HUES48 (cell line): Measurements from ENCODE around the gene PPP1R1A.

ENCODE experiments used
- H3K27ac ChIP-seq: one replicate; pipeline ENCODE4 v1.7.0; 2013; ENCODE audit warnings: low read depth, low read length, inconsistent platforms
- H3K27me3 ChIP-seq: 2 replicates; pipeline ENCODE4 v1.6.1; 2013; ENCODE audit warnings: mild to moderate bottlenecking, low read length; ENCODE audit not compliant: control insufficient read depth, insufficient read depth
- H3K36me3 ChIP-seq: 2 replicates; pipeline ENCODE4 v1.6.1; 2013; ENCODE audit warnings: low read length; ENCODE audit not compliant: control insufficient read depth, insufficient read depth
- H3K4me1 ChIP-seq: 2 replicates; pipeline ENCODE4 v1.6.1; 2013; ENCODE audit warnings: mild to moderate bottlenecking, low read length; ENCODE audit not compliant: control insufficient read depth, insufficient read depth
- H3K4me3 ChIP-seq: 2 replicates; pipeline ENCODE4 v1.5.1; 2013; ENCODE audit warnings: mild to moderate bottlenecking, low read depth, low read length
- H3K9ac ChIP-seq: 2 replicates; pipeline ENCODE4 v1.6.1; 2013; ENCODE audit warnings: mild to moderate bottlenecking, low read depth, low read length, moderate library complexity
- H3K9me3 ChIP-seq: 2 replicates; pipeline ENCODE4 v1.6.1; 2013; ENCODE audit warnings: low read length; ENCODE audit not compliant: control insufficient read depth, insufficient read depth

PPP1R1A gene

DNA sequence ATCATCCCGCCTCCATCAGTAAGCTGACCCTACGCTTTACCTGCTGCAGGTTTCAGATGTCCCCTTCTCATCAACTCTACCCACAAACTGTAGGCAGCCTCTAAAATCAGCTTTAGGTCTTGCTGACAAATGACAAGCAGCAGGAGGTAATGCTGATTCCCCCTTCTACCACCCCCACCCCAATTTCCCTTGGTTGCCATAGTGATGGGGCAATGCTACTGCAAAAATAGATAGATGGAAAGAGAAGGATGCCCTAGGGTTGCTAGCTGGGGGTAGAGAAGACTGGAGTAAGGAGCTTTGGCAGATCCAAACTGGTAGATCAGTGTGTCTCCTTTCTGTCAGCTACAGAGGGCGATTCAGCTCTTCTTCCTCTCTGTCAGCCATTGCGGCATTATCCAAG lies 58.9 kb downstream of the PPP1R1A start:
- H3K4me1 ChIP-seq, result peaks cover 22% of the 10 kb centered on the region
- no peaks in the 10 kb centered on the region for H3K36me3 ChIP-seq
- peaks cover 19% of the 10 kb centered on the region for H3K27me3 ChIP-seq
- H3K4me3 ChIP-seq, result no peak overlapping the region
- no peak overlapping the region for H3K9ac ChIP-seq
- H3K9me3 ChIP-seq, result no peaks in the 10 kb centered on the region
- no peak overlapping the region for H3K27ac ChIP-seq
